ENCODE results near the gene MAGI1.
"Not testable (repeated sequence)": the region's sequence is repeated elsewhere in the genome, so short reads cannot be mapped to it uniquely, and the experiment has no call there.

MAGI1 gene

GRCh38 chr3:65543391-65543790 lies 495.3 kb downstream of the MAGI1 start:
- not testable (repeated sequence) for DNase-seq

GRCh38 chr3:65540666-65541065 lies 498.1 kb downstream of the MAGI1 start:
- no peak for DNase-seq

GRCh38 chr3:65539616-65540015 lies 499.1 kb downstream of the MAGI1 start:
- DNase-seq = no peak

- DNase-seq = no peak
These were observed 500.6 kb downstream of the MAGI1 start for GRCh38 chr3:65538101-65538500.

- no peak for DNase-seq
These were observed 501.6 kb downstream of the MAGI1 start for GRCh38 chr3:65537109-65537508.

- no peak for DNase-seq
These were observed 503.5 kb downstream of the MAGI1 start for GRCh38 chr3:65535260-65535659.

- no peak for DNase-seq
These were observed 503.9 kb downstream of the MAGI1 start for GRCh38 chr3:65534805-65535204.

- no peak for DNase-seq
These were observed 506.0 kb downstream of the MAGI1 start for GRCh38 chr3:65532749-65533148.

GRCh38 chr3:65532215-65532614 lies 506.5 kb downstream of the MAGI1 start:
- no peak for DNase-seq

GRCh38 chr3:65531499-65531898 lies 507.2 kb downstream of the MAGI1 start:
- no peak for DNase-seq

GRCh38 chr3:65526656-65527055 lies 512.1 kb downstream of the MAGI1 start:
- DNase-seq = no peak

- DNase-seq = no peak
These were observed 514.1 kb downstream of the MAGI1 start for GRCh38 chr3:65524584-65524983.

GRCh38 chr3:65523878-65524277 lies 514.8 kb downstream of the MAGI1 start:
- DNase-seq = no peak

- no peak for DNase-seq
These were observed 517.7 kb downstream of the MAGI1 start for GRCh38 chr3:65521032-65521431.

GRCh38 chr3:65516998-65517397 lies 521.7 kb downstream of the MAGI1 start:
- DNase-seq = no peak

- not testable (repeated sequence) for DNase-seq
These were observed 524.4 kb downstream of the MAGI1 start for GRCh38 chr3:65514317-65514716.

GRCh38 chr3:65509423-65509794 lies 529.3 kb downstream of the MAGI1 start:
- DNase-seq = not testable (repeated sequence)

- DNase-seq = no peak
These were observed 529.8 kb downstream of the MAGI1 start for GRCh38 chr3:65508750-65509422.

- DNase-seq = no peak
These were observed 531.3 kb downstream of the MAGI1 start for GRCh38 chr3:65507437-65507836.

GRCh38 chr3:65503776-65504175 lies 534.9 kb downstream of the MAGI1 start:
- DNase-seq = no peak

GRCh38 chr3:65502526-65502925 lies 536.2 kb downstream of the MAGI1 start:
- no peak for DNase-seq

- DNase-seq = no peak
These were observed 538.1 kb downstream of the MAGI1 start for GRCh38 chr3:65500398-65501306.

GRCh38 chr3:65497846-65498245 lies 540.9 kb downstream of the MAGI1 start:
- no peak for DNase-seq

GRCh38 chr3:65497236-65497635 lies 541.5 kb downstream of the MAGI1 start:
- no peak for DNase-seq

Data from CD4-positive, alpha-beta T cell treated with Interleukin-12 subunit alpha and Interleukin-12 subunit beta, for 1 hour (primary cell).